Measurements from ENCODE around the gene NFE2L2.
"Not testable (repeated sequence)": the region's sequence is repeated elsewhere in the genome, so short reads cannot be mapped to it uniquely, and the experiment has no call there.

NFE2L2 gene

DNA sequence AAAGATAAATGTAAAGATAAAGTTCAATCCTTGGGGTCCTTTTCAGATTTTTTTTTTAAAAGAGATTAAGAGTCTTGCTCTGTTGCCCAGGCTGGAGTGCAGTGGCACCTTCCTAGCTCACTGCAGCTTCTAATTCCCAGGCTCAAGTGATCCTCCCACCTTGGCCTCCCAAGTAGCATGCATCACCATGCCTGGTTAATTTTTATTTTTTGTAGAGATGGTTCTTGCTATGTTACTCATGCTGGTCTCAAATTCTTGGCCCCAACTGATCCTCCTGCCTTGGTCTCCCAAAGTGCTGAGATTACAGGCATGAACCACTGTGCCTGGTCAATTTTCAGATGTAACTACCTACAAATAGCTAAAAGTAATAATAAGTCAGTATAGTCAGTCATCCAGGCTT is 21.1 kb downstream of the NFE2L2 start:
- FAIRE-seq (no peak), DNase-seq (ENCODE audit: insufficient read length, low spot score) (no peak)
- TF ChIP-seq POLR2A (IDR thresholded peaks at IDR 0.05; ENCODE audit: low read depth, low read length) = no peak

DNA sequence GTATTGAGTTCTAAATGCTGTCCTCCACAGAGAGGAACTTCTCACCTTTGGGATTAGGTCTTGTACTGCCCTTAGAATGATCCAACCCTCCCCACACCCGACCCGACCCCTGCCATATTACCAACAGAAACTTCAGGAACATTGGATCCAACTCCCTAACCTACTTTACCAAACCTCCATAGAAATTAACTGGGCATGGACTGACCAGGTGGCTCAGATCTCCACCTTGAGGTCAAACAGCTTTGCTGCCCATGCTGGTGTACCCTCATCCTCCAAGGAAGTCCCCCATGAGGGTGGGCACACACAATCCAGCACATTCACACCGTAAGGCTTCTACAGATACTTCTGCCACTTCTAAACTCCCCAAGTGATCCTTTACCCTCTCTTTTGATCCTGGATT is 21.5 kb downstream of the NFE2L2 start:
- no peak for DNase-seq (ENCODE audit: insufficient read length, low spot score)
- FAIRE-seq = no peak
- TF ChIP-seq POLR2A (IDR thresholded peaks at IDR 0.05; ENCODE audit: low read depth, low read length) = no peak

DNA sequence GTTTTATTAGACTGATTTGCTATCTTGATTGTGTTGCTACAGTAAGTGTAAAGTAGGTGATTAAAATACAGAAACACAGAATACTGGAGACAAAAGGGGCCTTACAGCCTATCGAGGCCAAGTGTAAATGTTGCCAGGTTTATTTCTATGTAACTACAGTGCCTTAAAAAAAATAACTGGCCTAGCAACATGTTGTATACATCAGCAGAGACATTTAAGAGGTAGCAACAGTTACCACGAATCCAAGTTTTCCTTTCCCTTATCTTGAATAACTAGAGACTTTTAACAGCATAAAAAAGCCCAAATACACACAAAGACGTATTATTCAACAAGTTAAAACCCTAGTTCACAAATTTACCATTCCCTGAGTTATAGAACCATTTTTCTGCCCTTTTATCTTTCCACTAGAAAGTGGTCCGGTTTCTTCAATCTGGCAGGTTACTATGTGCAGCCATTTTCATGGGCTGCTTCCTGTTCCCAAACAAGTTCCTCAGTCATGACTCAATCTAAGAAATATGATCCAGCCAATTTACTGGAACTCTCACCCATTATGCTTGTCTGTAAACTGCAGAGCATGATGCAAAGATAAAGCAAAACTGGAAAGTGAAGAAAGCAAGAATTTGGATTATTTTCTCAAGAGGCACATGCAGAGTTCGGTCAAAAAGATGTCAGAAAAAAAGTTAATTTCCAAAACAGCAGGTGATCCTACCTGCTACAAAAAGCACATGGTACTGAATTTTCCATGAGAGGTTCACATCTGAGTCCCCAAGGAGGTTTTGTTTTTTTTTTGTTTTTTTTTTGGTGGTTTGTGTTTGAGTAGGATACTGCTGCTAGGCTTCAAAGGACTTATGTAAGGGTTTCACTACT is 22.2 kb downstream of the NFE2L2 start:
- FAIRE-seq (peak; percentile 74), DNase-seq (ENCODE audit: insufficient read length, low spot score) (peak; percentile 49)
- no peak for TF ChIP-seq POLR2A (IDR thresholded peaks at IDR 0.05; ENCODE audit: low read depth, low read length)

DNA sequence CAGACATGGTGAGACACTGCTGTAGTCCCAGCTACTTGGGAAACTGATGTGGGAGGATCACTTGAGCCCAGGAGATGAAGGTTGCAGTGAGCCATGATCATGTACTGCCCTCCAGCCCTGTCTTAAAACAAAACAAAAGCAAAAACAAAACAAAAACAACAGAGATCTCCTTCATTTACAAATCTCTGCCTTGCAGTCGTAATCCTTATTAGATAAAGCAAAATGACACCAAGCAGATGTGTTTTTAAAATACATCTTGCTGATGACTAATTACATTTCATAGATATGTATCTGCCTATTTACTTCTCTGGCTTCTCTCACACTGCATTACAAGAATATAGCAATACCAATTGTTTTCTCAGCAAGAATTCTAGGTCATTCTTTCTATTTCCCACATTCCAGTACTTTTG is 22.8 kb downstream of the NFE2L2 start:
- TF ChIP-seq POLR2A (IDR thresholded peaks at IDR 0.05; ENCODE audit: low read depth, low read length) = no peak
- DNase-seq (ENCODE audit: insufficient read length, low spot score) (no peak), FAIRE-seq (no peak)

DNA sequence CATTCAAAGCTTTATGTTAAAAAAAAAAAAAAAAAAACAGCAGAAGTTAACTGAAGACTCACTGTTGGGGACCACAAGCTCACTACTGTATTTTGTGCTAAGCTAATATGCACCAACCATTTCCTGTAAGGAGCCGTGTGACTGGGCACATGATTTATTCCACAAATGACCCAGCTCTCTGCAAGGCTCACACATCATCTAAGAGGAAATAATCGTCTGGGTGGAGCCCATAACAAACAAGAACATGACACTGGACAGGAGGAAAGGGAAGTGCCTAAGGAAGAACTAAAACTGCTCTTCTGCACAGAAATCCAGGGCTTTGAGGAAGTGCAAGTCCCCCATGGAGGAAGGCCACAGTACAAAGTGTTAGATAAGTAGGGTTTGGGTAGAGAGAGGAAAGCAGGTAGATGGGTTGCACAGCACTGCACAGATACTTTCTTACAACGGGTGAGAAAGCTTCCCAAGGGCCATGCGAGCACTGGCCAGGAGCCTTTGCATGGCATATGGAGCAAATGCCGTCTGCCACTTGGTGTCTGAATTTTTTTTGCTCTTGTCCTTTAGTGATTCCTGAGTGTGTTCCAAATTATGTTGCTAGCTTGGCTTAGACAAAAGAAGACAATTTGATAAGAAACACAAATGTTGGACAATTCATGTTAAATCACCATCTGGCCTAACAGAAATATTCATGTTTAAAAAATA is 24.4 kb downstream of the NFE2L2 start:
- peak; percentile 40 for DNase-seq (ENCODE audit: insufficient read length, low spot score)
- peak; percentile 92 for FAIRE-seq
- no peak for TF ChIP-seq POLR2A (IDR thresholded peaks at IDR 0.05; ENCODE audit: low read depth, low read length)

DNA sequence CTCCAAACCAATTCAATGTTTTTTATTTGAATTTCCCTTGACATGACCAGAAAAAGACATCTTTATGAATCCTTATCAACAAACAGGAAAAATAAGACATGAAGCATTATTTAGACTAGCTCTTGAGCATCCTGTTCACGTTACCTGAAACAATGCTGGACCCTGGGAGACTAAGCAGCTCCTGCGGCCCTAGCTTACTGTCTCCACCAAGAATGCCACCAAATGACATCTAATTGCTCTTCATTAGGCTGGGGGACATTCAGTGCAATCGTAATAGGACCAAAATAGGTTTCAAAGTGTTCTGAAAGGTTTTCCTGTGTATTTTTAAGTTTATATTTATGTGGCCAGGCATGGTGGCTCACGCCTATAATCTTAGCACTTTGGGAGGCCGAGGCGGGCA is 25.5 kb downstream of the NFE2L2 start:
- TF ChIP-seq POLR2A (IDR thresholded peaks at IDR 0.05; ENCODE audit: low read depth, low read length) = no peak
- DNase-seq (ENCODE audit: insufficient read length, low spot score) (no peak), FAIRE-seq (no peak)

DNA sequence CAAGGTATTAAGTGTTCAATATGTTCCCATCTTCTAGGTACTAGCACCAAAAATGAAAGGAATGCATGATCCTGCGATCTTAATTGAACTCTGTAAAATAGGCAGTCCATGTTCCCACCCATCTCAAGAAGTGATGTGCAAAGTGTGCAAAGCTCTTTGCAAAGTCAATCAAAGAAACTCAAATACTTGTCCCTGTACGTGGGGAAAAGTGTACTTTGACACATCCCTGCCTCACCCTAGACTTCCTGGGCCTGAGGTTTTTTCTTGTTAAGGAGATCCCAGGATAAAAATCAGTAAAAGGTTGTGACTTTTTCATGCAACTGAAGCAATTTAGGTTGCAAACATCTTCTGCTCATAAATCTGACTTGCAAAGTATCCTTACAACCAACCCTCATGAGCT is 26.6 kb downstream of the NFE2L2 start:
- no peak for DNase-seq (ENCODE audit: insufficient read length, low spot score)
- TF ChIP-seq POLR2A (IDR thresholded peaks at IDR 0.05; ENCODE audit: low read depth, low read length) = no peak
- FAIRE-seq = no peak

DNA sequence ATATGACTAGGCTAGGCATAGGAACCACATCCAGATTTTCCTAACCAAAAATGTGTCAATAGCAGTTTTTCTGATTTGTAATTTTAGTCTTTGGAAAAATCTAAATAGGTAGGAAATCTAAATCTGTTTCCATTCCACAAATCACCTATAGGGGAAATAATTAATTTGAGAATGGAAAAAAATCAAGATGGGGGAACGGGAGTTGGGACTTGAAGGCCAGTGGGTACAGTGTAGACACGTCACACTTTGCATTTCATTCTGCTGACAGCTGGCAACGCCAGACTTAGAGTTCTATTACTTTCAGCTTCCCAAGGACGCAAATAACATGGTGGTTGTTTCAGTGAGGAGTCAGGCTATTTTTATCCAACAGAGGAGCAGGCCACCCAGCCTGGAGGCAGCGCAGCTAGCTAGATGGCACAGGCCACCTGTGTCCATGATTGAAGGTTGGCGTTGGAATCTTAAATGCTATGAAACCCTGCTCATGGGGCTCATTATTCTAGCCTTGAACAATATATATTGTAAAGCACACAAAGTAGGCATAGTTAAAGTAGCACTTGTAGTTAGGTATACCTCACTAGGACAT is 28.6 kb downstream of the NFE2L2 start:
- FAIRE-seq = no peak

DNA sequence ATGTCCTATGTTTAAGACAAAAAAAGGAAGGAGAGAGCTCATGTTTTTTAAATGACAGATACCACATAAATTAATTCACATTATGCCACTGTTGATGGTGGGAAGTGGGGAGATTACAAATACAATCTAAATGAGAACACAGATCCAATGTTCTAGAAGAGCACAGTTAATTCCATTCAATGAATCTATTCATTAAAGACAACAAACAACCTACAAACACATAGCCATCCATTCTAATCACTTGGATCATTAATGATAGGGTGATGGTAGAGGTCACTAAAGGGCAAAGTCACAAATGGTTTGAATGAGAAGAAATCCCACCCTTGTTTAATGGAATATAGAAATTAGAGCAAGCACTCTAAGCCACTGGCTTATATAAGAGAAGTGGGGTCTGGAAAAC is 30.3 kb downstream of the NFE2L2 start:
- no peak for TF ChIP-seq POLR2A (IDR thresholded peaks at IDR 0.05; ENCODE audit: low read depth, low read length)
- no peak for FAIRE-seq

More for the DNA sequence above, 28.6 kb downstream of the NFE2L2 start:
- TF ChIP-seq POLR2A (IDR thresholded peaks at IDR 0.05; ENCODE audit: low read depth, low read length) = no peak
- no peak for DNase-seq (ENCODE audit: insufficient read length, low spot score)

DNA sequence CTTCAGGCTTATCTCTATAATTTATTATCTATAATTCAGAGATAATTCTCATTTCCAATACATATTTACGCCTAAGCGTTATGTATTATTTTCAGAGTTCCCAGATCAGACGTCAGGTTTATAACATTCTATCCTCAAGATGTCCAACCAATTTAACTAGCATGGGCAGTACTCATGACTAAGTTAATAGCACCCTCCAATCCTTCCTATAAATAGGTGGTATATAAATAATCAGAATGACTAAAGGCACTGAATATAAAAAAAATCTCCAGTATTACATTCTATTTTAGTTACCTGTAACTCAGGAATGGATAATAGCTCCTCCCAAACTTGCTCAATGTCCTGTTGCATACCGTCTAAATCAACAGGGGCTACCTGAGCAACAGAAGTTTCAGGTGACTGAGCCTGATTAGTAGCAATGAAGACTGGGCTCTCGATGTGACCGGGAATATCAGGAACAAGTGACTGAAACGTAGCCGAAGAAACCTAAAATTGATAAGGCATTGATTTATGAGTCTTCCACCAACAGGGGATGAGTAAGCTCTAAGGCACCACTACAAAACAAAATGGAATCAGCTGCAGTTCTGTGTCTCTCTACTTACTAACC is 32.3 kb downstream of the NFE2L2 start:
- FAIRE-seq (no peak), DNase-seq (ENCODE audit: insufficient read length, low spot score) (no peak)
- no peak for TF ChIP-seq POLR2A (IDR thresholded peaks at IDR 0.05; ENCODE audit: low read depth, low read length)

More for the DNA sequence above, 30.3 kb downstream of the NFE2L2 start:
- no peak for DNase-seq (ENCODE audit: insufficient read length, low spot score)

DNA sequence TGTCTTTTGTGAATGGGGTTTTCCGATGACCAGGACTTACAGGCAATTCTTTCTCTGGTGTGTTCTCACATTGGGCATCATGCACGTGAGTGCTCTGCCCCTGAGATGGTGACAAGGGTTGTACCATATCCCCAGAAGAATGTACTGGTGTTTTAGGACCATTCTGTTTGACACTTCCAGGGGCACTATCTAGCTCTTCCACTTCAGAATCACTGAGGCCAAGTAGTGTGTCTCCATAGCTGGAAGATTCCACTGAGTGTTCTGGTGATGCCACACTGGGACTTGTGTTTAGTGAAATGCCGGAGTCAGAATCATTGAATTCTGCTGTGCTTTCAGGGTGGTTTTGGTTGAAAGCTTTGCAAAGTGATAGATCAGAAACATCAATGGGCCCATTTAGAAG is 33.3 kb downstream of the NFE2L2 start:
- no peak for TF ChIP-seq POLR2A (IDR thresholded peaks at IDR 0.05; ENCODE audit: low read depth, low read length)
- DNase-seq (ENCODE audit: insufficient read length, low spot score) (no peak), FAIRE-seq (no peak)

DNA sequence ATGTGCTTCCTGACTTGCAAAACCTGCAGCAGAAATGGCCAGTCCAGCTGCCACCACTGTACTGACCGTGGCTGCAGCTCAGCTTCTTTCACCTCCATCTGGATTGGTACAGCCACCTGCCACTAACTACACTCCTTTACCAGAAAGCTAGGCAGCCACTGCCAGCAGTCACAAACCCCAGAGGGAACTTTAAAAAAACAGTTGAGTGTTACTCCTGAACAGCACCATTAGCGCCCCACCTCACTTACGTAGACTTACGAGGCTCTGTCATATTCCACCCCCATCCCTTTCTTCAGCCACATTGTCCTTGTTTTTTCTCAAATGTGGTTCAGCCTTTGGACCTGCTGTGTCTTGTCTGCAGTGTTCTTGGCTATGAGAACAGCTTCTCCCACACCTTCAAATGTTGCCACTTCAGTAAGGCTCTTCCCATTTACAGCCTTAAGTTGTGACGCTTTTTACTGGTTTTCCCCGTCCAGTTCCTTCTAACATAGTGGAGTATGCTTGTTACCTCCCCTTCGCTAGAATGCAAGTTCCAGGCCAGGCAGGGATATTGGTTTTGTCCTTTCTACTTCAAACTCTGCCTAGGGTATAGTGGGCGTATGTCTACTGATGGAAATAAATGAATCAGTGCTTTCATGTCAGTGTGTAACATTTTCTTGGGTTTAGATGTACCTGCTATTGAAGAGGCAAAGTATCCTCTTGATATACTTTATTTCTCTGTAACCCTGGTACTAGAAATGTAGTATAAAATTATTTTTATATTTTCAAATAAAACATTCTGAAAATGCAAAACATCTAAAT is 34.9 kb downstream of the NFE2L2 start:
- TF ChIP-seq POLR2A (IDR thresholded peaks at IDR 0.05; ENCODE audit: low read depth, low read length) = no peak
- no peak for DNase-seq (ENCODE audit: insufficient read length, low spot score)
- no peak for FAIRE-seq

DNA sequence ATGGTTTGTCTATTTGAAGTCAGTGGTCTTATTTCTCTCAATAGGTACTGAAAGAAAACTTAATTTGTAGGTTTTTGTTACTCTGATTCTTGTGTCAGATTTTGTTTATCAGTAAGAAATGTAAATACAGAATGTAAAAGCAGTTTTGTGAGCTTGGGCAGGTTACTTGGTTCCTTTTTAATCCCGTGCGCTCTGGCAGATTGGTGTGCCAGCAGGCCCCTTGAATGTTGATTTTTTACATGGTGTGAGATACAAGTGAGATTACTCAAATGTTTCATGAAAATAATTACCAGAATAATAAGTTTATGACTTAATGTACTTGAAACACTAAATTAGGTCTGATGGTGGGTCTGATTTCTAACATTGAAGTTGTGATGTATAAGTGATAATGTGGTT is 38.6 kb downstream of the NFE2L2 start:
- no peak for TF ChIP-seq POLR2A (IDR thresholded peaks at IDR 0.05; ENCODE audit: low read depth, low read length)
- no peak for DNase-seq (ENCODE audit: insufficient read length, low spot score)
- FAIRE-seq = no peak

DNA sequence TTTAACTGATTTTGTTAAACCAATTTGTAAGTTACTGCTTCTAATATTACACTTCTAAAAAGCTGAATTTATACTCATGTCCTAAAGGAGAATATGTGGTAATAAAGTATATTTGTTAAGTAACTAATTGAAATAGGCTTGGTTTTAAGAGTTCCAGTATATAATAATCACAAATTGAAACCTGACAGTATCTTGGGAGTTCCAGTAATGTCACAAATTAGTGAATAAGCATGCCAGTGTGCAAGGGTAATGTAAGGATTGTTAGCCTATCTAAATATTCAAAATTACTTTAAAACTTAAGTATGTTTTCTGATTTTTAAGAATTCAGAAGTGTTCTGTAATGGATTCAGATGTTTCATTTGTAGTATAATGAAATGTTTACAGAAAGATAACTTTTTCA is 41.1 kb downstream of the NFE2L2 start:
- peak; percentile 30 for FAIRE-seq
- DNase-seq (ENCODE audit: insufficient read length, low spot score) = not testable (repeated sequence)
